Activated CD4-positive, alpha-beta T cell treated with anti-CD3 and anti-CD28 coated beads, Interleukin-2, Interleukin-4, amounts not matched to agents 100 ng/mL and 50 ng/mL, durations not matched to agents 16 hours and 8 hours (primary cell): ENCODE results near the gene BTRC.
A peak's percentile ranks its signal among the peaks of the same experiment; 100 is the strongest.
"Not testable (repeated sequence)": the region's sequence is repeated elsewhere in the genome, so short reads cannot be mapped to it uniquely, and the experiment has no call there.

Experiments
- DNase-seq: peaks from one replicate; pipeline ENCODE4 v3.0.0-alpha.2; 2020; ENCODE audit warnings: low spot score

Gene BTRC

GRCh38 chr10:101351017-101351416 is 2.9 kb upstream of the BTRC start:
- DNase-seq: no peak

- no peak for DNase-seq
Observed at GRCh38 chr10:101351477-101351876, 2.5 kb upstream of the BTRC start.

- DNase-seq: not testable (repeated sequence)
Observed at GRCh38 chr10:101352857-101353256, 1.1 kb upstream of the BTRC start.

- peak; percentile 34 for DNase-seq
Observed at GRCh38 chr10:101354328-101355071, 535 bp downstream of the BTRC start.

GRCh38 chr10:101355072-101355706 is 1.2 kb downstream of the BTRC start:
- no peak for DNase-seq

GRCh38 chr10:101356132-101356531 is 2.2 kb downstream of the BTRC start:
- DNase-seq: no peak

- no peak for DNase-seq
Observed at GRCh38 chr10:101357958-101358357, 4.0 kb downstream of the BTRC start.

GRCh38 chr10:101358706-101359300 is 4.8 kb downstream of the BTRC start:
- no peak for DNase-seq

GRCh38 chr10:101360090-101360489 is 6.1 kb downstream of the BTRC start:
- not testable (repeated sequence) for DNase-seq

- DNase-seq: not testable (repeated sequence)
Observed at GRCh38 chr10:101360841-101361240, 6.9 kb downstream of the BTRC start.

- no peak for DNase-seq
Observed at GRCh38 chr10:101363850-101364400, 10.0 kb downstream of the BTRC start.

GRCh38 chr10:101364721-101365120 is 10.8 kb downstream of the BTRC start:
- no peak for DNase-seq

- peak; percentile 35 for DNase-seq
Observed at GRCh38 chr10:101367569-101368453, 13.8 kb downstream of the BTRC start.

GRCh38 chr10:101373063-101373462 is 19.1 kb downstream of the BTRC start:
- DNase-seq: no peak

GRCh38 chr10:101373993-101374392 is 20.0 kb downstream of the BTRC start:
- not testable (repeated sequence) for DNase-seq

GRCh38 chr10:101375076-101375475 is 21.1 kb downstream of the BTRC start:
- DNase-seq: no peak

- peak; percentile 18 for DNase-seq
Observed at GRCh38 chr10:101379663-101380352, 25.8 kb downstream of the BTRC start.

- DNase-seq: peak; percentile 50
Observed at GRCh38 chr10:101380353-101381017, 26.5 kb downstream of the BTRC start.

GRCh38 chr10:101385866-101386658 is 32.1 kb downstream of the BTRC start:
- no peak for DNase-seq
